Spleen (tissue), 11 donors: ENCODE data around the gene HLA-DPB1. TPM values are rescaled to one million over a fixed set of nuclear protein-coding genes. Genes with fewer than 3 reads are reported as not detected.

ENCODE experiments used
- DNase-seq: peaks from one replicate; pipeline ENCODE4 v3.0.0-alpha.2; 2020
- H3K27ac ChIP-seq, 8 donors: fragments of 200-600 bp; sonication (generic) in 7 of 8; 1 replicate in 4 of 8; 2 replicates in 4 of 8; pipeline versions ENCODE4 v1.5.0 to v1.8.0; 2016 to 2021; ENCODE audit warnings: inconsistent platforms in 4 of 8, mild to moderate bottlenecking in 4 of 8, moderate library complexity in 1 of 8
- H3K27me3 ChIP-seq, 7 donors: fragments of 200-600 bp; sonication (generic) in 6 of 7; replicated peaks in 1 of 7; 1 replicate in 4 of 7; 2 replicates in 3 of 7; pipeline versions ENCODE4 v1.5.0 to v1.8.0; 2016 to 2021; ENCODE audit warnings: inconsistent platforms in 3 of 7, mild to moderate bottlenecking in 1 of 7
- H3K36me3 ChIP-seq, 6 donors: fragments of 200-600 bp; sonication (generic) in 5 of 6; 1 replicate in 4 of 6; 2 replicates in 2 of 6; pipeline versions ENCODE4 v1.5.0 to v1.8.0; 2016 to 2021; ENCODE audit warnings: inconsistent platforms in 2 of 6
- H3K4me1 ChIP-seq, 6 donors: fragments of 200-600 bp; sonication (generic) in 5 of 6; 1 replicate in 3 of 6; 2 replicates in 3 of 6; pipeline versions ENCODE4 v1.5.0 to v1.8.0; 2016 to 2021; ENCODE audit warnings: inconsistent platforms in 3 of 6
- H3K4me3 ChIP-seq, 8 donors: fragments of 200-600 bp; sonication (generic) in 7 of 8; 1 replicate in 4 of 8; 2 replicates in 4 of 8; pipeline versions ENCODE4 v1.5.0 to v1.8.0; 2016 to 2021; ENCODE audit warnings: inconsistent platforms in 4 of 8, mild to moderate bottlenecking in 4 of 8, moderate library complexity in 2 of 8
- H3K9me3 ChIP-seq, 8 donors: fragments of 200-600 bp; sonication (generic) in 7 of 8; 1 replicate in 4 of 8; 2 replicates in 4 of 8; pipeline versions ENCODE4 v1.5.0 to v1.8.0; 2016 to 2021; ENCODE audit warnings: inconsistent platforms in 4 of 8
- CTCF ChIP-seq, 11 experiments: fragments of 200-600 bp in 7 of 11; fragments of 450-650 bp in 4 of 11; sonication (generic) in 4 of 11; IDR thresholded peaks in 8 of 11; conservative IDR thresholded peaks in 3 of 11; 1 replicate in 7 of 11; 2 replicates in 4 of 11; pipeline versions ENCODE4 v1.4.0 to v1.8.0; 2016 to 2021; ENCODE audit warnings: antibody characterized with exemption in 11 of 11, inconsistent platforms in 4 of 11, mild to moderate bottlenecking in 1 of 11
- POLR2A ChIP-seq, 3 donors: fragments of 450-650 bp; IDR thresholded peaks; one replicate each; pipeline ENCODE4 v1.5.1; 2017; ENCODE audit warnings: antibody characterized with exemption in 3 of 3, mild to moderate bottlenecking in 1 of 3
- POLR2AphosphoS5 ChIP-seq, 3 donors: sonication (generic); formaldehyde crosslinking; IDR thresholded peaks; one replicate each; pipeline ENCODE4 v1.5.1; 2017; ENCODE audit warnings: antibody characterized with exemption in 3 of 3
- WGBS, 5 donors: extraction: QIAGEN DNeasy Blood & Tissue Kit in 3 of 5; methylation state at CpG; one replicate each; pipeline versions ENCODE4 v1.1.5 to v1.1.7; 2013 to 2018; 5-methylcytosine and 5-hydroxymethylcytosine counted together
- intact Hi-C: fragments of 100-400 bp; cut with DNase I; formaldehyde crosslinking; loops from one replicate; pipeline ENCODE4 v1.15.0; 2023; ENCODE audit warnings: low total_unique reads
- polyA plus RNA-seq, 3 donors: library from polyadenylated mRNA; stranded (reverse); fragments of 200-250 nt; gene quantifications; one replicate each; pipeline ENCODE4 v1.2.1, GENCODE V29; 2013
- total RNA-seq, 7 donors: library from RNA; depleted of rRNA in 3 of 7; stranded (reverse); fragments of >200 nt in 3 of 7; fragmentation: NEBNext Ultra II Directional in 4 of 7; extraction: Animal tissue kit (Norgen Biotek cat#: 25700) in 4 of 7; gene quantifications; one replicate each; pipeline versions ENCODE4 v1.1.0 to v1.2.1, GENCODE V29; 2016 to 2021
- donor health status: healthy with polysubstance abuse.
- donor health status: DM: no; HTN: no; CAD: no; lungs with moderate emphysema.
- donor health status: DM: no; HTN: no; CAD: no.
- donor health status: Bipolar disorder and iron deficiency.
- donor health status: healthy.
- donor health status: DM: no; HTN: no; CAD: no.
- donor health status: DM: yes; HTN: yes; CAD: no.

Gene HLA-DPB1
- total and polyA plus RNA-seq, 10 donors, result 209 to 817 (median 521) TPM

GRCh38 chr6:33030245-33030644, 45.5 kb upstream of the HLA-DPB1 start:
- WGBS, 5 donors, result 40 to 77% (median 57%) methylated on average over 3 of the region's 3 CpGs
- H3K36me3 ChIP-seq, result no peaks in the 10 kb centered on the region
- peak overlapping the region; percentile 83 to 96 (median 88) for H3K27ac ChIP-seq
- peaks cover 0 to 44% (median 25%) of the 10 kb centered on the region in 6 donors for H3K4me1 ChIP-seq
- intact Hi-C loops, result no loop called here
- peaks cover 0 to 12% (median 9%) of the 10 kb centered on the region in 8 donors for H3K9me3 ChIP-seq
- TF ChIP-seq POLR2A (IDR thresholded peaks at IDR 0.05) (no peak), CTCF (IDR thresholded peaks at IDR 0.05 in 8 of 11, conservative IDR thresholded peaks at IDR 0.05 in 3 of 11) (no peak), POLR2AphosphoS5 (IDR thresholded peaks at IDR 0.05) (no peak)
- no peaks in the 10 kb centered on the region for H3K27me3 ChIP-seq
- no peak for DNase-seq
- H3K4me3 ChIP-seq, result no peak overlapping the region

GRCh38 chr6:33034554-33034953, 41.2 kb upstream of the HLA-DPB1 start:
- Histone ChIP-seq H3K4me1 (peaks cover 0 to 19% (median 10%) of the 10 kb centered on the region in 6 donors), H3K4me3 (no peak overlapping the region), H3K27me3 (no peaks in the 10 kb centered on the region), H3K36me3 (no peaks in the 10 kb centered on the region), H3K9me3 (peaks cover 0 to 22% (median 15%) of the 10 kb centered on the region in 8 donors), H3K27ac (no peak overlapping the region)
- no peak for DNase-seq
- WGBS, 5 donors, result 91 to 98% (median 96%) methylated on average over 1 of the region's 1 CpG
- intact Hi-C loops, result no loop called here
- TF ChIP-seq POLR2AphosphoS5 (IDR thresholded peaks at IDR 0.05), result no peak
- no peak for TF ChIP-seq POLR2A (IDR thresholded peaks at IDR 0.05)
- TF ChIP-seq CTCF (IDR thresholded peaks at IDR 0.05 in 8 of 11, conservative IDR thresholded peaks at IDR 0.05 in 3 of 11), result no peak

GRCh38 chr6:33036535-33036934, 39.3 kb upstream of the HLA-DPB1 start:
- intact Hi-C loops, result no loop called here
- DNase-seq, result no peak
- no peaks in the 10 kb centered on the region for H3K36me3 ChIP-seq
- H3K9me3 ChIP-seq, result peaks cover 0 to 22% (median 15%) of the 10 kb centered on the region in 8 donors
- TF ChIP-seq POLR2A (IDR thresholded peaks at IDR 0.05), result no peak
- no peak for TF ChIP-seq CTCF (IDR thresholded peaks at IDR 0.05 in 8 of 11, conservative IDR thresholded peaks at IDR 0.05 in 3 of 11)
- no peak overlapping the region for H3K27ac ChIP-seq
- WGBS, 5 donors, result 59 to 85% (median 68%) methylated on average over 1 of the region's 1 CpG
- no peak overlapping the region for H3K4me3 ChIP-seq
- H3K27me3 ChIP-seq, result no peaks in the 10 kb centered on the region
- peaks cover 0 to 2% (median 0%) of the 10 kb centered on the region in 6 donors for H3K4me1 ChIP-seq

GRCh38 chr6:33040157-33040556, 35.6 kb upstream of the HLA-DPB1 start:
- H3K27me3 ChIP-seq, result no peaks in the 10 kb centered on the region
- no peaks in the 10 kb centered on the region for H3K36me3 ChIP-seq
- 78 to 92% (median 83%) methylated on average over 2 of the region's 2 CpGs for WGBS, 5 donors
- intact Hi-C loops, result no loop called here
- no peak overlapping the region for H3K27ac ChIP-seq
- TF ChIP-seq POLR2A (IDR thresholded peaks at IDR 0.05), result no peak
- TF ChIP-seq CTCF (IDR thresholded peaks at IDR 0.05 in 8 of 11, conservative IDR thresholded peaks at IDR 0.05 in 3 of 11), result no peak
- H3K4me3 ChIP-seq, result no peak overlapping the region
- no peak for DNase-seq
- no peaks in the 10 kb centered on the region for H3K4me1 ChIP-seq
- H3K9me3 ChIP-seq, result peaks cover 0 to 16% (median 7%) of the 10 kb centered on the region in 8 donors
